Mesenteric fat pad (tissue), 1 donor: ENCODE data around the gene NPSR1. TPM values are rescaled to one million over a fixed set of nuclear protein-coding genes. Genes with fewer than 3 reads are reported as not detected.
"Not testable (repeated sequence)": the region's sequence is repeated elsewhere in the genome, so short reads cannot be mapped to it uniquely, and the experiment has no call there.

ENCODE experiments used
- DNase-seq: peaks from one replicate; pipeline ENCODE4 v3.0.0-alpha.2; 2020; ENCODE audit warnings: low spot score
- total RNA-seq: library from RNA; stranded (reverse); fragmentation: NEBNext Ultra II Directional; extraction: Animal tissue kit (Norgen Biotek cat#: 25700); gene quantifications from one replicate; pipeline ENCODE4 v1.2.1, GENCODE V29; 2021
- donor health status: DM: yes; HTN: yes; CAD: no.

Gene NPSR1
- total RNA-seq, 1 donor from 2014 or later, result not detected

- no peak for DNase-seq
Observed at GRCh38 chr7:34832020-34832419, 174.0 kb downstream of the NPSR1 start.

DNA sequence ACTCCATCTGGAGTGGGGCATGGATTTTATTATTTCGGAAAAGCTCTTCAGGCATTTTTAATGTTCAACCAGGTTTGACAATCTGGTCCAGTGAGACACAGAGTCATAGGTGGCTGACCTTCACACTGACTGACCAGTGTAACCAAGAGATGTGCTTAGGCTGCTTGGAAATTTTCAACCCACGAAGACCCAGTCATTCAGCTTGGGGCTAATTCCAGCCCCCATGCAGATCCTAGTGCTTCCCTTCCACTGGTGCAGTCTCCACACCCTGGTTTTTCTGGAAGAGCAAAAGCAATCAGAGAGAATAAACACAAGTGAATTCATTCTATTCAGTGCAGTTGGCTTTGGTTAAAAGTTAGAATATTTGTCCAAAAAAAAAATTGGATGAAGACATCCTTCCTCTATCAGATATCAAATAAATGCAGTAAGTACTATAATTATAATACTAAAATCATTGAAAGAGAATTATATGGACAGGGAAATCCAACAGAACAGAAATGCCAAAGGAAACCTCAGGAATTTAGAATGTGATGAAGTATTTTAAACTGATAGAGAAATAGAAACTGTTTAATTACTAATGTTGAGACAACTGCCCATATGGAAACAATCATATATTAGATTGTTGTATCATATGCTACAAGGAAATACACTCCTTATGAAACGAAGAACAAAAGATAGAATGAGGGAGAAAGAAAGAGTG, 178.0 kb downstream of the NPSR1 start:
- DNase-seq, result no peak

DNA sequence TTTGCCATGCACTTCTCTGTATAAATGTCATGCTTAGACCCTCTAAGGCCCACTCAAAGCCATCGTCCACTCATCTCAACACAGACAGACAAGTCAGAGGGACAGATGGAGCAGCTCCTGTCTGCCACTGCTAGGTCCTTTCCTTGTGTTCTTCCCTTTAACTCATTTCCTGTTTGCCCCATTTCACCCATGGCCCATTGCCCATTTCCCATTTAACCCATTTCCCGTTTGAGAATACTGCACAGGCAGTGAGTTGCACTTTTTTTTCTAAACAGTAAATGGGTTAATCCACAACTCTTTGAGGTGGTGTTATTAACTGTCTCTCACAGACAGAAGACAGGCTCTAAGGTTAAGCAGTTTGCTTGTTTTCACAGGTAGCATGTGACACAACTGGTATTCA, 179.3 kb downstream of the NPSR1 start:
- DNase-seq, result no peak

DNA sequence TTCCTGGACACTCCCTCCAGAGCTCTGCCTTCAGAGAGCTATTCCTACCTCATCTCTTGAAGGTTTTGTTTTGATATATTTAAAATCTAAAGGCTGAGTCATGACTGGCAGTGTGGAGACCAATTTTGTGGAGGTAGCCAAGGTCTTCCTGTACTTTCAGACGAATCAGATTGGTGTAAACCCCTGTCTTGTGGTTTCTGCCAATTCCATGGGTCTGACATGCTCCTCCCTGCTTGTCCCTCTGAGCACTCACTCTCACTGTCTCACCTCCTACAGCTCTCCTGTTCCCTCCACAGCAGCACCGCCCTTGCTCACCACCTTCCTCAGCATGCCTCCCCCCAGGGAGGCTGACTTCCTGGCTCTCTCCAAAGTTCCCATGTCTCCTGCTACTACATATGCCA, 179.8 kb downstream of the NPSR1 start:
- DNase-seq, result no peak

GRCh38 chr7:34838329-34838728, 180.3 kb downstream of the NPSR1 start:
- DNase-seq, result no peak

DNA sequence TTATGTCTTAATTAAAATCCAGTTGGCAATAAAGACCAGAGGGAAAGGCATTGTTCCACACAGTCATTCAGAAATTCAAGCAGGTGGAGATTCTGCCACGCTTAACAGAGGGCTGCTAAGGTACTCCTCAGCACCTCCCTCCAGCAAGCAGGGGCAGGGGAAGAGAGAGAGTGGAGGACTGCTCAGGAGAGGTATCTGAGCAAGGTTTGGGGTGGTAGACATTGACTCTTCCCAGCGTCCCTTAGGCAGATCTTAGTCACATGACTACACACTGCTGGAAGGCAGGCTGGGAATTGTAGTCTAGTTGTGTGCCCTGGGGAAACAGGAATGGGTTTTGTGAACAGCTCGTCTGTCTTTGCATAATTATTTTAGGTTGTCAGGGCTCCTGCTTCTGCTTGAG, 181.6 kb downstream of the NPSR1 start:
- no peak for DNase-seq

GRCh38 chr7:34840176-34840785, 182.3 kb downstream of the NPSR1 start:
- no peak for DNase-seq

DNA sequence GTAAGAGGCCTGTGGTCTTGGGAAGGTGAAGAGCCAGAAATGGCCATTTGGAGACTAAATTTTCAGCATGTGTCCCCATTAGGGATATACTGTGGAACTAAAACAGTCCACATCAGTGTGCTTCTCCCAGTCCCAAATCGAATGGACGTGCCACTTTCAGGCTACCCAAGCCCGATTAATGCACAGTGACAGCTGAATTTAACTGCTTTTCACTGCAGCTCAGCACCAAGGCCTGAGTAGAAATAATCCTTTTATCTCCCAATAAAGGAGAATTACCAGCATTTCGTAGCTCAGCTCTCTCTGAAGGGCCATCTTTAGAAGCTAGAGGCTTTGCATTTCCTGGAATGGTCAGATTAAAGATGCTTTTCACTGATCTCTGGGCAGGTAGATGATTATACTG, 183.3 kb downstream of the NPSR1 start:
- DNase-seq, result no peak

- DNase-seq, result no peak
Observed at GRCh38 chr7:34842782-34843181, 184.8 kb downstream of the NPSR1 start.

- DNase-seq, result no peak
Observed at GRCh38 chr7:34844406-34844805, 186.4 kb downstream of the NPSR1 start.

- no peak for DNase-seq
Observed at GRCh38 chr7:34844936-34845665, 187.1 kb downstream of the NPSR1 start.

- no peak for DNase-seq
Observed at GRCh38 chr7:34845666-34846361, 187.8 kb downstream of the NPSR1 start.

DNA sequence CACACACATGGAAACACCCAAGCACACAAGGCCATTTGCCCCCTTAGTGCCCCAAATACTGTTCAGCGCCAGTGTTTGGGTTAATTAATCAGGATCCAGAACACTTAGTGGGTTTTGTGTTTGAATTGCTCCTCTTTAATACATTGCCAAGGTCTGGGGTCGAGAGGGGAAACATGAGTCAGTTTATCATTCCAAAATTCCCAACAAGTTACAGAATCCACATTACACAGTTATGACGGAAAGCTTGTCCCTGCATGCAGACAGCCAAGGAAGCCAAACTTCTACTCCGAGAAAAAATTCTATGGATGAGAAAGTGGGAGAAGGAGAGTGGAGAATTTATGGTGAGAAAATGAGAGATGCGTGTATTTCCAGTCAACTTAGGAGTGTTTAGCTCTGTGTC, 189.0 kb downstream of the NPSR1 start:
- no peak for DNase-seq

- no peak for DNase-seq
Observed at GRCh38 chr7:34848670-34849069, 190.7 kb downstream of the NPSR1 start.

GRCh38 chr7:34849163-34849960, 191.3 kb downstream of the NPSR1 start:
- no peak for DNase-seq

- DNase-seq, result no peak
Observed at GRCh38 chr7:34849986-34850385, 192.0 kb downstream of the NPSR1 start.

DNA sequence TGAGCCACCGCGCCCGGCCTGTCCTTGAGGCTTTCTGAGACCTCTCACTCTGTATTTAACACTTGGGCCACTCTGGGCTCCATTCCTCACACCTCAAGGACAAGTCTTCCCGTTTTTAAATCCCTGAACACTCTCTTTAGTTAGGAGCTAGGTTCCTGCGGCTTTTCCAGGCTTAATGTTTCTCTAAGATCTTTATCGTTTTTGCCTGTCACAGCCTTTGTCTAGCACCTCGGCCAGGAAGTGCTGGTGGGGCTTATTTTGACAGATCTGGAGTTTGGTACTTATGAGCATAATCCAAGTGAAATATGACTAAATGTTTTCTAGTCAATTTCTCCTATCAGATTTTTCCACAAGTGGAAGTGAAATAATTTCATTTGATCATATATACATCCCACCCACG, 192.7 kb downstream of the NPSR1 start:
- no peak for DNase-seq

GRCh38 chr7:34851431-34851830, 193.4 kb downstream of the NPSR1 start:
- no peak for DNase-seq

DNA sequence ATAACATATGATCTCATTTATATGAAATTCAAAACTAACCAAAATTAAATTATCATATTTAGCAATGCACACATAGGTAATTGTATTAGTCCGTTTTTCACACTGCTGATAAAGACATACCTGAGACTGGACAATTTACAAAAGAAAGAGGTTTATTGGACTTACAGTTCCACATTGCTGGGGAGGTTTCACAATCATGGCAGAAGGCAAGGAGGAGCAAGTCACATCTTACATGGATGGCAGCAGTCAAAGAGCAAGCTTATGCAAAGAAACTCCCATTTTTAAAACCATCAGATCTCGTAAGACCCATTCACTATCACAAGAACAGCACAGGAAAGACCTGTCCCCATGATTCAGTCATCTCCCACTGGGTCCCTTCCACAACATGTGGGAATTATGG, 200.4 kb downstream of the NPSR1 start:
- DNase-seq, result not testable (repeated sequence)

DNA sequence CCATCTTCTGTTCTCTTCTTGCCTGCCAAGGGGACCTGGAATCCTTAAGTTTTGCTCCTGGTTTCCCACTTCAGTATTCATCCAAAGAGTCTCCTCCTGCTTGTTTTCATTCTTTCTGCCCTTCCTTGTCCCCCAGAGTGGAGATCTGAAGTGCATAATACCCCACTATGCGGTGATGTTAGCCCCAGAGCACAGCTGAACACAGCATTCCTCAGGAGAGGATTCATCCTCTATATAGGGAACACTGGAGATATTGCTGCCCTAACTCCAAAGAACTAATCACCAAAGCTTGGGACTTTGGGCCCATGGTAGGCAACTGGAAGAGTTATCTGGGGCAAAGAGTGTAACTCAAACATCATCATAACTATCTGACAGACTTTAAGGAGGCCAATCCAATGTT, 201.3 kb downstream of the NPSR1 start:
- DNase-seq, result not testable (repeated sequence)

DNA sequence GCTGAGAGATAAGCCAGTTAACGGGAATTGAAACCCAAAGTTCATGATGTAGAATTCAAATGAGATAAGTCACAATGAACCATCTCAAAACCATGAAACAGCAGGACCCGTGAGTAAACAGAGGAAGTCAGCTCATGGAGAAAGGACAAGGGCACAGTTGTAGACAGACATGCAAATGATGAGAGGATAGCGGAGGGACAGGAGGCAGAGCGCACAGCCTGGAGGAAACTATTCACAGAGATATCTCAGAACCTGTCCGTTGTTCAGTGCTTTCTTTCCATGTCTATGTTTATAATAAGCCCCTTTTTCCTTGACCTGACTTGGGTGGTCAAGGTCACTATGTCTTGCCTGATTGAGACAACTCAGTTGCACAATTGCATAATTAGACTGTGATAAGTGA, 208.2 kb downstream of the NPSR1 start:
- not testable (repeated sequence) for DNase-seq
